Subcutaneous abdominal adipose tissue (tissue), 5 donors: ENCODE data around the gene SIPA1L3.

Source experiments
- H3K27ac ChIP-seq: one replicate; pipeline ENCODE4 v1.7.0; 2013; ENCODE audit warnings: low read depth, mild to moderate bottlenecking, inconsistent platforms, low read length, moderate library complexity
- H3K27me3 ChIP-seq, 5 donors: one replicate each; pipeline ENCODE4 v1.7.0; 2013; ENCODE audit warnings: low read length in 5 of 5, inconsistent platforms in 1 of 5; ENCODE audit not compliant: control insufficient read depth in 5 of 5, insufficient read depth in 4 of 5
- H3K36me3 ChIP-seq, 5 donors: one replicate each; pipeline ENCODE4 v1.7.0; 2013; ENCODE audit warnings: low read length in 5 of 5; ENCODE audit not compliant: control insufficient read depth in 5 of 5, insufficient read depth in 5 of 5
- H3K4me1 ChIP-seq, 5 donors: one replicate each; pipeline ENCODE4 v1.7.0; 2013; ENCODE audit warnings: low read length in 5 of 5, mild to moderate bottlenecking in 3 of 5, moderate library complexity in 1 of 5; ENCODE audit not compliant: control insufficient read depth in 5 of 5, insufficient read depth in 5 of 5
- H3K4me3 ChIP-seq, 5 donors: one replicate each; pipeline ENCODE4 v1.7.0; 2013; ENCODE audit warnings: low read length in 5 of 5, low read depth in 1 of 5
- H3K9ac ChIP-seq, 5 donors: one replicate each; pipeline ENCODE4 v1.7.0; 2013; ENCODE audit warnings: low read length in 5 of 5, mild to moderate bottlenecking in 4 of 5, moderate library complexity in 3 of 5
- H3K9me3 ChIP-seq, 5 donors: one replicate each; pipeline ENCODE4 v1.7.0; 2013; ENCODE audit warnings: low read length in 5 of 5; ENCODE audit not compliant: control insufficient read depth in 5 of 5
- donor health status: healthy.
- donor health status: healthy.
- donor health status: healthy.
- donor health status: healthy.
- donor health status: healthy.

SIPA1L3 gene

GRCh38 chr19:37991841-37992248, 84.8 kb downstream of the SIPA1L3 start:
- Histone ChIP-seq H3K27me3 (no peaks in the 10 kb centered on the region), H3K27ac (no peak overlapping the region), H3K4me1 (peaks cover 4 to 24% (median 18%) of the 10 kb centered on the region in 5 donors), H3K36me3 (peaks cover 0 to 4% (median 0%) of the 10 kb centered on the region in 5 donors), H3K9me3 (no peaks in the 10 kb centered on the region), H3K4me3 (no peak overlapping the region), H3K9ac (no peak overlapping the region)

DNA sequence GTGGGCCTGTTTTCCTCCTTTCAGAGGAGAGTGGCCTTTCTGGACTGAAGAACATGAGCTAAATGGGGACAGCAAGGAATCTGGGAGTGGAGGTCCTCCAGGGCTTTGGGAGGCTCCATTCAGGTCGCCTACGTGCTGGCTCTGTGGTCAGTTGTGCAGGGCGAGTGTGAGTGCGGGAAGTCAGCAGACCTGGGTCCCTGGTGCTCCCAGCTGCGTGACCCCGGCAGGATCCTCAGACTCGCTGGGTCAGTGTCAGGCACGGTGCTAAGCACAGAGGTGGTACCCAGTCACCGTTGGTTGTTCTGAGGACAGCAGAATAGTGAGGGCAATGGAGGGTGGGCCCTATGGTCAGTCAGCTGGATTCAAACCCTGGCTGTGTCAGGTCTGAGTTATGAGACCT, 85.8 kb downstream of the SIPA1L3 start:
- H3K9ac ChIP-seq = no peak overlapping the region
- H3K9me3 ChIP-seq = no peaks in the 10 kb centered on the region
- no peaks in the 10 kb centered on the region for H3K27me3 ChIP-seq
- peaks cover 4 to 24% (median 18%) of the 10 kb centered on the region in 5 donors for H3K4me1 ChIP-seq
- H3K36me3 ChIP-seq = peaks cover 0 to 4% (median 0%) of the 10 kb centered on the region in 5 donors
- H3K4me3 ChIP-seq = no peak overlapping the region
- no peak overlapping the region for H3K27ac ChIP-seq

DNA sequence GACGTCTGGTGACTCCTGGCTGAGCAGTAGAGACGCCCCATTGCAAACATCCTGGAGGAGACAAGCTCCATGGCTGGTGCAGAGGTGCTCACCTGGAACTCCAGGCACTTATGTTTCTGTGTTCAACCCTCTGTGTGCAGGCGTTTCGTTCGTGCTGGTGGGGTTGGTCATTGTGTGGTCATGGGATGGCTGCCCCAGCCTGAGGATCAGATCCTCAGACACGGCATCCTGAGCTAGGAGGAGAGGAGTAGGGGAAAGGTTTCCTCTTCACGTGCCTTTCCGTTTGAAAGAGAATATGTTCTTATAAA, 87.8 kb downstream of the SIPA1L3 start:
- Histone ChIP-seq H3K27me3 (no peaks in the 10 kb centered on the region), H3K4me1 (peaks cover 9 to 30% (median 27%) of the 10 kb centered on the region in 5 donors), H3K36me3 (peaks cover 0 to 4% (median 0%) of the 10 kb centered on the region in 5 donors), H3K4me3 (no peak overlapping the region), H3K9me3 (no peaks in the 10 kb centered on the region), H3K27ac (no peak overlapping the region), H3K9ac (no peak overlapping the region)

DNA sequence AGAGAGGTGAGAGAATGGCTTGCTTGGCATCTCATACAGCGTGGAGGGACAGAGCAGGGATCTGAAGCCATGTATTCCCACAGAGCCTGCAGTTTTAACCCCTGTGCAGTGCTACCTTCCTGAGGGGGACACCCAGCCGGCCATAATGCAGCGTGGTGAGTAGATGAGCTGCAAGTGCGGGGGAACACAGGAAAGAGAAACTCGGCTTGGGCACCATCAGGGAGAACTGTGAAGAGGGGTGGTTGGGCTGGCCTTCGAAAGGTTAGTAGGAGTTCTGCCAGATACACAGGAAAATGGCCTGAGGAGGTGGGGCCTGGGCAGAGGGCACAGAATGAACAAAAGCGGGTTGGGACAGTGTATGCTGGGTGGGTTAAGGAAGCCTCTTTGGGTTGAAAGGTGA, 88.3 kb downstream of the SIPA1L3 start:
- Histone ChIP-seq H3K4me3 (no peak overlapping the region), H3K27me3 (no peaks in the 10 kb centered on the region), H3K36me3 (peaks cover 0 to 4% (median 0%) of the 10 kb centered on the region in 5 donors), H3K27ac (no peak overlapping the region), H3K4me1 (peaks cover 6 to 27% (median 23%) of the 10 kb centered on the region in 5 donors), H3K9me3 (no peaks in the 10 kb centered on the region), H3K9ac (no peak overlapping the region)

DNA sequence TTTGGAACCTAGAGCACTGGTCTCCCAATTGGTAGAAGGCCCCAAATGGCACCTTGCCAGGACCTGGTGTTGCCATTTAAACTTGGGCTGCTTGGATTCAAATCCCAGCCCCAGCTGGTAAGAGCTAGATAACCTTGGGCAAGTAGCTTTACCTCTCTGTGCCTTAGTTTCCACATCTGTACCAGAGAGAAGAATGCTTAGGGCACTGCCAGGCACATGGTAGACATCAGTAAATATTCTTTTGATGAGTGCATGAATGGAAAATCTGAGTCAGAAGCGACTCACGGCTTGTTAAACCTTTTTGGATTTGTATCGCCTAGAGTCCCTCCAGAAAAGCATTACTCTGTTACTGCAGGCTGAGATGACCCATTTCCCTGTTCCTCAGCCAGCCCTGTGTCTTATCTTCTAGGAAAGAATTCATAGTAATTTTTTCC, 90.9 kb downstream of the SIPA1L3 start:
- Histone ChIP-seq H3K36me3 (peaks cover 0 to 4% (median 0%) of the 10 kb centered on the region in 5 donors), H3K9me3 (no peaks in the 10 kb centered on the region), H3K27ac (no peak overlapping the region), H3K27me3 (no peaks in the 10 kb centered on the region), H3K9ac (no peak overlapping the region), H3K4me1 (peaks cover 4 to 19% (median 15%) of the 10 kb centered on the region in 5 donors), H3K4me3 (no peak overlapping the region)

- H3K27ac ChIP-seq = peak overlapping the region; percentile 33
- peaks cover 5 to 29% (median 24%) of the 10 kb centered on the region in 5 donors for H3K4me1 ChIP-seq
- peaks cover 0 to 4% (median 0%) of the 10 kb centered on the region in 5 donors for H3K36me3 ChIP-seq
- H3K9me3 ChIP-seq = no peaks in the 10 kb centered on the region
- no peak overlapping the region for H3K9ac ChIP-seq
- H3K27me3 ChIP-seq = no peaks in the 10 kb centered on the region
- H3K4me3 ChIP-seq = peak overlapping the region in 2 of 5 donors; percentile 28 to 36
These were observed 91.8 kb downstream of the SIPA1L3 start for GRCh38 chr19:37998801-37999308.

- peaks cover 0 to 2% (median 0%) of the 10 kb centered on the region in 5 donors for H3K36me3 ChIP-seq
- peaks cover 5 to 36% (median 30%) of the 10 kb centered on the region in 5 donors for H3K4me1 ChIP-seq
- H3K27me3 ChIP-seq = no peaks in the 10 kb centered on the region
- H3K9ac ChIP-seq = peak overlapping the region in 2 of 5 donors; percentile 7 to 38
- no peaks in the 10 kb centered on the region for H3K9me3 ChIP-seq
- H3K27ac ChIP-seq = peak overlapping the region; percentile 46
- H3K4me3 ChIP-seq = peak overlapping the region in 3 of 5 donors; percentile 23 to 36 (median 28)
These were observed 92.6 kb downstream of the SIPA1L3 start for GRCh38 chr19:37999309-38000213.

- no peak overlapping the region for H3K9ac ChIP-seq
- no peaks in the 10 kb centered on the region for H3K27me3 ChIP-seq
- no peaks in the 10 kb centered on the region for H3K9me3 ChIP-seq
- no peak overlapping the region for H3K4me3 ChIP-seq
- peaks cover 5 to 46% (median 40%) of the 10 kb centered on the region in 5 donors for H3K4me1 ChIP-seq
- H3K27ac ChIP-seq = no peak overlapping the region
- no peaks in the 10 kb centered on the region for H3K36me3 ChIP-seq
These were observed 94.3 kb downstream of the SIPA1L3 start for GRCh38 chr19:38001158-38001781.

DNA sequence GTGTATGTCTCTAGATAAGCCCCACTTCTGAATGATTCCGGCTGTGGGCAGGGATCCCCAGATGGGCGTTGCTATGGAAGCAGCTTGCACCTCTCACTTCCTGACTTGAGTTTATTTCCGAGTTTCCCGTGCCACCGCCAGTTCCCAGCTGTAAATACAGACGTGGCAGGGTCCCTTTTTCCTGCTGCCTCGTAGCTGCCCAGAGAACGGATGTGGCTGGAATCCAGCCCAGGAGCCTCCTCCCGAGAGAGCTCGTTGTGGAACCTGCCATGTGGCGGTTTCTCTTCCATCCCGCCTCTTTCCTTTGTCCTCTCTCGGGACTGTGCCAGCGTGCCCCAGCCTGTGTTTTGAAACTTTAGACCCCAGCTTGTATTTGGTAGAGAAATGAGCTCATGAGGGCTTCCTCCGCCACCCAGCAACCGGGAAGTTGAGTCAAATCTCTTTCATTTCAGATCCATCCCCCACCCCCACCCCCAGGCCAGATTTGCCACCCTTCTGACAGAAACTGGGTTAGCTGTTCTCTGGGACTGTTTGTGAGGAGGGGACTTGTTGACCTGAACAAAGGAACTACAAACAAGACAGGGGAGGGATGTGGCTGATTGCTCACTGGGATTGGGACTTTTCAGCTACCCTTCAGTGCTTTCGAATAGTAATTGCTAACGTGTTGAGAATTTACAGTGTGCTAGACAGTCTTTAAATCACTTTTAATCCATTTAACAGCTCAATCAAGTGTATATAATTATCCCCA, 96.6 kb downstream of the SIPA1L3 start:
- Histone ChIP-seq H3K4me3 (peak overlapping the region; percentile 58 to 81 (median 66)), H3K9me3 (no peaks in the 10 kb centered on the region), H3K27me3 (no peaks in the 10 kb centered on the region), H3K9ac (peak overlapping the region; percentile 4 to 81 (median 39)), H3K4me1 (peaks cover 5 to 45% (median 40%) of the 10 kb centered on the region in 5 donors), H3K36me3 (no peaks in the 10 kb centered on the region), H3K27ac (peak overlapping the region; percentile 84)
